ENCODE results near the gene ANTXRL. TPM values are rescaled to one million over a fixed set of nuclear protein-coding genes. Genes with fewer than 3 reads are reported as not detected.

The ANTXRL gene
- total RNA-seq, 4 donors from 2014 or later: not detected

GRCh38 chr10:46250898-46251856, 35.6 kb upstream of the ANTXRL start:
- Histone ChIP-seq H3K27me3 (no peaks in the 10 kb centered on the region), H3K4me1 (no peaks in the 10 kb centered on the region), H3K36me3 (no peaks in the 10 kb centered on the region), H3K27ac (no peak overlapping the region), H3K9me3 (no peaks in the 10 kb centered on the region), H3K4me3 (no peak overlapping the region)
- TF ChIP-seq POLR2A (IDR thresholded peaks at IDR 0.05): no peak
- no peak for TF ChIP-seq EP300 (IDR thresholded peaks at IDR 0.05; ENCODE audit: low read depth)
- TF ChIP-seq POLR2AphosphoS5 (IDR thresholded peaks at IDR 0.05): no peak
- TF ChIP-seq CTCF (IDR thresholded peaks at IDR 0.05): no peak
- intact Hi-C loops (cut with DNase I; ENCODE audit: low total_unique reads): no loop called here
- in situ Hi-C loops (cut with MboI; ENCODE audit: low pct_ligation_motif_present in 1 of 4, low pct_unique_long_range_greater_than_20kb in 1 of 4, low sequenced_read_pairs in 3 of 4): no loop called here
- no peak for DNase-seq
- 87% methylated on average over 9 of the region's 9 CpGs; no CpG with 5 or more reads in 1 of the 2 donors for WGBS, 2 donors (ENCODE audit: low coverage in 1 of 2)

GRCh38 chr10:46251857-46252847, 34.6 kb upstream of the ANTXRL start:
- Histone ChIP-seq H3K4me3 (no peak overlapping the region), H3K36me3 (no peaks in the 10 kb centered on the region), H3K27ac (no peak overlapping the region), H3K4me1 (no peaks in the 10 kb centered on the region), H3K27me3 (no peaks in the 10 kb centered on the region), H3K9me3 (no peaks in the 10 kb centered on the region)
- DNase-seq: no peak
- no peak for TF ChIP-seq EP300 (IDR thresholded peaks at IDR 0.05; ENCODE audit: low read depth)
- no peak for TF ChIP-seq POLR2A (IDR thresholded peaks at IDR 0.05)
- TF ChIP-seq POLR2AphosphoS5 (IDR thresholded peaks at IDR 0.05): no peak
- no peak for TF ChIP-seq CTCF (IDR thresholded peaks at IDR 0.05)
- in situ Hi-C loops (cut with MboI; ENCODE audit: low pct_ligation_motif_present in 1 of 4, low pct_unique_long_range_greater_than_20kb in 1 of 4, low sequenced_read_pairs in 3 of 4) (no loop called here), intact Hi-C loops (cut with DNase I; ENCODE audit: low total_unique reads) (no loop called here)
- 86% methylated on average over 13 of the region's 16 CpGs; no CpG with 5 or more reads in 1 of the 2 donors for WGBS, 2 donors (ENCODE audit: low coverage in 1 of 2)

GRCh38 chr10:46253076-46254006, 33.5 kb upstream of the ANTXRL start:
- intact Hi-C loops (cut with DNase I; ENCODE audit: low total_unique reads): no loop called here
- WGBS, 2 donors (ENCODE audit: low coverage in 1 of 2): 79 to 80% methylated on average over 4 to 18 of the region's 19 CpGs
- in situ Hi-C loops (cut with MboI; ENCODE audit: low pct_ligation_motif_present in 1 of 4, low pct_unique_long_range_greater_than_20kb in 1 of 4, low sequenced_read_pairs in 3 of 4): no loop called here
- TF ChIP-seq POLR2AphosphoS5 (IDR thresholded peaks at IDR 0.05) (no peak), POLR2A (IDR thresholded peaks at IDR 0.05) (no peak), EP300 (IDR thresholded peaks at IDR 0.05; ENCODE audit: low read depth) (no peak), CTCF (IDR thresholded peaks at IDR 0.05) (no peak)
- H3K4me3 ChIP-seq: no peak overlapping the region
- no peaks in the 10 kb centered on the region for H3K4me1 ChIP-seq
- no peaks in the 10 kb centered on the region for H3K27me3 ChIP-seq
- DNase-seq: no peak
- no peaks in the 10 kb centered on the region for H3K36me3 ChIP-seq
- no peaks in the 10 kb centered on the region for H3K9me3 ChIP-seq
- H3K27ac ChIP-seq: no peak overlapping the region

Data from transverse colon (tissue), 4 donors.